ENCODE data around the gene TXNL4A. TPM values are rescaled to one million over a fixed set of nuclear protein-coding genes. Genes with fewer than 3 reads are reported as not detected.

The TXNL4A gene
- total and polyA plus RNA-seq, 2 donors (not counting 1 experiment from before 2014, with no cell fraction given): 39.5 to 101 TPM

DNA sequence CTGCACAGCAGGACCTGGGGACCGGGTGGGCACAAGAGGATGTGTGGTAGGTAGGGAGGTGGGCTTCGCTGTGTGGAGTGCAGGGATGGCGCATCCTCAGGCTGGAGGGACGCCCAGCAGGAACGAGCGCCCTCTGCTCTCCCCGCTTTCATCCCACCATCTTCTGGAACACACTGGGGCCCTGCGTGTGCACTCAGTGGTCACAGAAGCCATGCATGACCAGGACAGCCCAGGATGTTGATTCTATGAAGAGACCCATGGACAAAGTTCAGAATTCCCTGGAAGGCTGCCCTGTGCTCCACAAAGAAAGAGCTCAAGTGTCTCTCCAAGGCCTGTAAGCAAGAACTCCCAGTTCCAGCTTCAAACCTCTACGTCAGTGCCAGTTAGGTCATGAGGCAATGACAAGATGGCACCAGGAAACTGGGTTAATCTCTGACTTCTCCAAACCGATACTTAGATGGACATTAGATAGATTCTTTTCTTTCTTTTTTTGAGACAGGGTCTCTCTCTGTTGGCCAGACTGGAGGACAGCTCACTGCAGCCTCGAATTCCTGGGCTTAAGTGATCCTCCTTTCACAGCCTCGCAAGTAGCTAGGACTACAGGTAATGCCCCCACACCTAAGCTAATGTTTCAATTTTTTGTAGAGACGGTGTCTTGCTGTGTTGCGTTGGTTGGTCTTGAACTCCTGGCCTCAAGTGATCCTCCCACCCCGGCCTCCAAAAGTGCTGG is 40.3 kb downstream of the TXNL4A start:
- TF ChIP-seq, protein P1, sequence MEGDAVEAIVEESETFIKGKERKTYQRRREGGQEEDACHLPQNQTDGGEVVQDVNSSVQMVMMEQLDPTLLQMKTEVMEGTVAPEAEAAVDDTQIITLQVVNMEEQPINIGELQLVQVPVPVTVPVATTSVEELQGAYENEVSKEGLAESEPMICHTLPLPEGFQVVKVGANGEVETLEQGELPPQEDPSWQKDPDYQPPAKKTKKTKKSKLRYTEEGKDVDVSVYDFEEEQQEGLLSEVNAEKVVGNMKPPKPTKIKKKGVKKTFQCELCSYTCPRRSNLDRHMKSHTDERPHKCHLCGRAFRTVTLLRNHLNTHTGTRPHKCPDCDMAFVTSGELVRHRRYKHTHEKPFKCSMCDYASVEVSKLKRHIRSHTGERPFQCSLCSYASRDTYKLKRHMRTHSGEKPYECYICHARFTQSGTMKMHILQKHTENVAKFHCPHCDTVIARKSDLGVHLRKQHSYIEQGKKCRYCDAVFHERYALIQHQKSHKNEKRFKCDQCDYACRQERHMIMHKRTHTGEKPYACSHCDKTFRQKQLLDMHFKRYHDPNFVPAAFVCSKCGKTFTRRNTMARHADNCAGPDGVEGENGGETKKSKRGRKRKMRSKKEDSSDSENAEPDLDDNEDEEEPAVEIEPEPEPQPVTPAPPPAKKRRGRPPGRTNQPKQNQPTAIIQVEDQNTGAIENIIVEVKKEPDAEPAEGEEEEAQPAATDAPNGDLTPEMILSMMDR (conservative IDR thresholded peaks at IDR 0.05 in 1 of 2, IDR thresholded peaks at IDR 0.05 in 1 of 2; ENCODE audit: low read depth in 1 of 2, low read length in 2 of 2): no peak
- TF ChIP-seq EZH2 (IDR thresholded peaks at IDR 0.05; ENCODE audit: low read length, missing control alignments): no peak
- DNase-seq (ENCODE audit: low read depth in 2 of 2): no peak
- no peaks in the 10 kb centered on the region for H3K9me3 ChIP-seq (ENCODE audit: control insufficient read depth, insufficient read depth, low read depth, low read length)
- no peak overlapping the region for H3K27ac ChIP-seq (ENCODE audit: insufficient read depth, low read length)
- no peaks in the 10 kb centered on the region for H3K27me3 ChIP-seq (ENCODE audit: control insufficient read depth, insufficient read depth, low read length)
- no peak overlapping the region for H3K4me3 ChIP-seq (replicated peaks in 1 of 4; ENCODE audit: control extremely low read depth in 1 of 4, insufficient read depth in 1 of 4, low read depth in 3 of 4, low read length in 4 of 4)
- H3K79me2 ChIP-seq (ENCODE audit: control insufficient read depth, insufficient read depth, low read length): peaks cover 46% of the 10 kb centered on the region
- peaks cover 5% of the 10 kb centered on the region for H3K4me1 ChIP-seq (ENCODE audit: control insufficient read depth, extremely low read depth, insufficient read depth, low read length)
- H2AFZ ChIP-seq (ENCODE audit: low read length): no peak overlapping the region
- peaks cover 3% of the 10 kb centered on the region for H3K36me3 ChIP-seq (ENCODE audit: control insufficient read depth, insufficient read depth, low read length)
- H3K9ac ChIP-seq (ENCODE audit: insufficient read depth, low read length): no peak overlapping the region
- H4K20me1 ChIP-seq (ENCODE audit: control insufficient read depth, extremely low read depth, insufficient read depth, low read length): no peaks in the 10 kb centered on the region
- H3K4me2 ChIP-seq (ENCODE audit: extremely low read depth, insufficient read depth, low read length): no peak overlapping the region

DNA sequence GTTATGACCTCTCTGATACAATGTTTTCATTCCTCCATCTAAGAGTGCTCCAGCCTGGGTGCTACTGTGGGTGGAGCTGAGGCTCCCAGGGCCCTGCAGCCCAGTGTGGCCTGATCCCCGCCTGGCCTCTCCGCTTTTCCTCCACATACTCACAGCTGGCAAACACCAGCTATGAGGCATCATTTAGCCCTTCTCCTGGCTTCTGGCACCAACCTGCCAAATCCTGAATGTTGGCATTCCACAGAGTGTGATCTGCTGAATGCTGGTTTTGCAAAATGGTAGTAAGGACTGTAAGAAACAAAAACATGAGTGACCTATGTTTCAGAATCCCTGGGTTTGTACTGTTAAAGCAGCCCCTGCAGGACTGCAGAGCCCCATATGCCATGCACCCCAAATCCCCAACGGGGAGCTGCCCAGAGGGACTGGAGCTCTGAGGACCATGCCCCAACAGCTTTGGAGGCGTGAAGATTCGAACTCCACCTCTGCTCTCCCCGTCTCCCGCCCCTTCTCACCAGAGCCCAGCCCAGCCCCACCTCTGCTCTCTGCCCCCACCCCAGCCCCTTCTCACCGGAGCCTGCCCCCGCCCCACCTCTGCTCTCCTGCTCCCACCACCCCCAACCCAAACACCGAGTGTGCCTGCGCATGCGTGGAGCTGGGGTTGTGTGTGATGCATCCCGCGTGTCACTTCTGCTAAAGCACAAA is 41.2 kb downstream of the TXNL4A start:
- DNase-seq (ENCODE audit: low read depth in 2 of 2): no peak

More for the DNA sequence above, 41.2 kb downstream of the TXNL4A start:
- Histone ChIP-seq H3K4me2 (ENCODE audit: extremely low read depth, insufficient read depth, low read length) (no peak overlapping the region), H3K36me3 (ENCODE audit: control insufficient read depth, insufficient read depth, low read length) (peaks cover 3% of the 10 kb centered on the region), H3K9ac (ENCODE audit: insufficient read depth, low read length) (no peak overlapping the region), H3K9me3 (ENCODE audit: control insufficient read depth, insufficient read depth, low read depth, low read length) (no peaks in the 10 kb centered on the region), H3K4me3 (replicated peaks in 1 of 4; ENCODE audit: control extremely low read depth in 1 of 4, insufficient read depth in 1 of 4, low read depth in 3 of 4, low read length in 4 of 4) (no peak overlapping the region), H3K4me1 (ENCODE audit: control insufficient read depth, extremely low read depth, insufficient read depth, low read length) (peaks cover 5% of the 10 kb centered on the region), H2AFZ (ENCODE audit: low read length) (no peak overlapping the region), H3K27me3 (ENCODE audit: control insufficient read depth, insufficient read depth, low read length) (no peaks in the 10 kb centered on the region), H4K20me1 (ENCODE audit: control insufficient read depth, extremely low read depth, insufficient read depth, low read length) (no peaks in the 10 kb centered on the region), H3K27ac (ENCODE audit: insufficient read depth, low read length) (no peak overlapping the region), H3K79me2 (ENCODE audit: control insufficient read depth, insufficient read depth, low read length) (peaks cover 46% of the 10 kb centered on the region)
- TF ChIP-seq, protein P1 (conservative IDR thresholded peaks at IDR 0.05 in 1 of 2, IDR thresholded peaks at IDR 0.05 in 1 of 2; ENCODE audit: low read depth in 1 of 2, low read length in 2 of 2): no peak
- no peak for TF ChIP-seq EZH2 (IDR thresholded peaks at IDR 0.05; ENCODE audit: low read length, missing control alignments)

All from fibroblast of lung (primary cell).